ENCODE data around the gene ACP6. TPM values are rescaled to one million over a fixed set of nuclear protein-coding genes. Genes with fewer than 3 reads are reported as not detected.

The ACP6 gene
- total RNA-seq, 3 donors from 2014 or later (not counting 1 experiment from before 2014, with no cell fraction given): 7.7 to 9.4 (median 7.8) TPM

GRCh38 chr1:147630022-147630421 is 40.3 kb downstream of the ACP6 start:
- Mint-ChIP-seq H3K27me3 (ENCODE audit: low read depth in 2 of 2) (no peaks in the 10 kb centered on the region), H3K4me3 (no peak overlapping the region), H3K27ac (no peak overlapping the region), H3K4me1 (peaks cover 20 to 31% of the 10 kb centered on the region in 2 donors), H3K9me3 (no peaks in the 10 kb centered on the region), H3K36me3 (no peaks in the 10 kb centered on the region)
- Histone ChIP-seq H3K4me1 (ENCODE audit: control insufficient read depth, insufficient read depth, low read length) (peaks cover 12% of the 10 kb centered on the region), H3K27ac (ENCODE audit: low read length) (no peak overlapping the region), H3K9me3 (ENCODE audit: control insufficient read depth, insufficient read depth, low read length) (no peaks in the 10 kb centered on the region), H3K4me3 (ENCODE audit: low read length) (no peak overlapping the region), H3K36me3 (ENCODE audit: control insufficient read depth, insufficient read depth, low read length) (no peaks in the 10 kb centered on the region), H3K27me3 (ENCODE audit: control insufficient read depth, insufficient read depth, low read length) (no peaks in the 10 kb centered on the region)
- DNase-seq (no peak), ATAC-seq (no peak)
- no peak for TF ChIP-seq CTCF (IDR thresholded peaks at IDR 0.05)
- WGBS (ENCODE audit: insufficient coverage): 87% methylated on average over 5 of the region's 6 CpGs
- intact Hi-C loops (cut with micrococcal nuclease): no loop called here

- no peaks in the 10 kb centered on the region for H3K9me3 Mint-ChIP-seq
- H3K36me3 Mint-ChIP-seq: no peaks in the 10 kb centered on the region
- 86% methylated on average over 4 of the region's 5 CpGs for WGBS (ENCODE audit: insufficient coverage)
- Histone ChIP-seq H3K4me1 (ENCODE audit: control insufficient read depth, insufficient read depth, low read length) (peaks cover 12% of the 10 kb centered on the region), H3K27me3 (ENCODE audit: control insufficient read depth, insufficient read depth, low read length) (no peaks in the 10 kb centered on the region), H3K27ac (ENCODE audit: low read length) (no peak overlapping the region), H3K9me3 (ENCODE audit: control insufficient read depth, insufficient read depth, low read length) (no peaks in the 10 kb centered on the region), H3K36me3 (ENCODE audit: control insufficient read depth, insufficient read depth, low read length) (peaks cover 2% of the 10 kb centered on the region), H3K4me3 (ENCODE audit: low read length) (no peak overlapping the region)
- no peak for TF ChIP-seq CTCF (IDR thresholded peaks at IDR 0.05)
- no peaks in the 10 kb centered on the region for H3K27me3 Mint-ChIP-seq (ENCODE audit: low read depth in 2 of 2)
- peak overlapping the region; percentile 4 for H3K4me3 Mint-ChIP-seq
- H3K27ac Mint-ChIP-seq: no peak overlapping the region
- H3K4me1 Mint-ChIP-seq: peaks cover 20 to 31% of the 10 kb centered on the region in 2 donors
- intact Hi-C loops (cut with micrococcal nuclease): loop anchor here (5.0 kb wide), 1 partner anchor 356 kb away; no protein-coding TSS in a partner anchor
- no peak for DNase-seq
- no peak for ATAC-seq
Observed at GRCh38 chr1:147628441-147628840, 41.9 kb downstream of the ACP6 start.

GRCh38 chr1:147627435-147628110 is 42.8 kb downstream of the ACP6 start:
- 20% methylated on average over 2 of the region's 3 CpGs for WGBS (ENCODE audit: insufficient coverage)
- peaks cover 2% of the 10 kb centered on the region for H3K36me3 ChIP-seq (ENCODE audit: control insufficient read depth, insufficient read depth, low read length)
- peak; percentile 96 for TF ChIP-seq CTCF (IDR thresholded peaks at IDR 0.05)

More at GRCh38 chr1:147627435-147628110, 42.8 kb downstream of the ACP6 start:
- H3K9me3 ChIP-seq (ENCODE audit: control insufficient read depth, insufficient read depth, low read length): no peaks in the 10 kb centered on the region
- Mint-ChIP-seq H3K4me1 (peaks cover 20 to 31% of the 10 kb centered on the region in 2 donors), H3K27me3 (ENCODE audit: low read depth in 2 of 2) (no peaks in the 10 kb centered on the region), H3K27ac (no peak overlapping the region), H3K4me3 (no peak overlapping the region), H3K36me3 (no peaks in the 10 kb centered on the region), H3K9me3 (no peaks in the 10 kb centered on the region)
- intact Hi-C loops (cut with micrococcal nuclease): loop anchor here (1.0 to 5.0 kb wide), 3 partner anchors 112 to 355 kb away; no protein-coding TSS in a partner anchor
- peak; percentile 76 to 87 (median 84) for ATAC-seq
- H3K4me1 ChIP-seq (ENCODE audit: control insufficient read depth, insufficient read depth, low read length): peaks cover 12% of the 10 kb centered on the region
- H3K4me3 ChIP-seq (ENCODE audit: low read length): no peak overlapping the region
- H3K27me3 ChIP-seq (ENCODE audit: control insufficient read depth, insufficient read depth, low read length): no peaks in the 10 kb centered on the region
- peak; percentile 35 to 75 for DNase-seq
- no peak overlapping the region for H3K27ac ChIP-seq (ENCODE audit: low read length)
